ENCODE data around the gene CFAP68.

DNA sequence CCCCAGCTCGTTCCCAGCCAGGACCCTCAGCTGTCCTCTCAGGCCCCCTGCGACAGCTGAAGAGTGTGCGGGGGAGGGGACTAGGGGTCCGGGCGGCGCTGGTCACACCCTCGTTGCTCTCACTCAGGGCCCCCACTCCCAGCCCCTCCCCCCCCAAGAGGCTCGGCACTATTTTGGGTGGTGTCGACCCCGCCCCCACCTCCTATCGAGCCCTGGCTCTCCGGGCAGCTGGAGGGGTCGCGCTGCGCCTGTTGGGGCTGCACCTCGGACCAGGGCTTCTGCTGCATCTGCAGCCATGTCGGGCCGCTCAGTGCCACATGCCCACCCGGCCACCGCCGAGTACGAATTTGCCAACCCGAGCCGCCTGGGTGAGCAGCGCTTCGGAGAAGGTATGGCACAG lies 33.2 kb downstream of the CFAP68 start, which contains the start of gene HSPB2:
- TF ChIP-seq POLR2AphosphoS5 (IDR thresholded peaks at IDR 0.05; ENCODE audit: low read depth, low read length) (no peak), POLR2A (IDR thresholded peaks at IDR 0.05; ENCODE audit: low read depth, low read length) (no peak)
